Duodenal mucosa (tissue), 2 donors: Measurements from ENCODE around the gene LYRM4.

ENCODE experiments used
- H3K27ac ChIP-seq: one replicate; pipeline ENCODE4 v1.7.0; 2013; ENCODE audit warnings: low read depth, low read length
- H3K27me3 ChIP-seq, 2 donors: one replicate each; pipeline ENCODE4 v1.7.0; 2013; ENCODE audit warnings: low read length in 2 of 2, control low read depth in 1 of 2; ENCODE audit not compliant: insufficient read depth in 2 of 2, control insufficient read depth in 1 of 2
- H3K36me3 ChIP-seq, 2 donors: one replicate each; pipeline ENCODE4 v1.7.0; 2013; ENCODE audit warnings: low read length in 2 of 2, control low read depth in 1 of 2; ENCODE audit not compliant: insufficient read depth in 2 of 2, control insufficient read depth in 1 of 2
- H3K4me1 ChIP-seq, 2 donors: one replicate each; pipeline ENCODE4 v1.7.0; 2013; ENCODE audit warnings: low read length in 2 of 2, control low read depth in 1 of 2; ENCODE audit not compliant: insufficient read depth in 2 of 2, control insufficient read depth in 1 of 2
- H3K4me3 ChIP-seq, 2 donors: one replicate each; pipeline ENCODE4 v1.7.0; 2013; ENCODE audit warnings: low read length in 2 of 2, low read depth in 1 of 2
- H3K9ac ChIP-seq, 2 donors: one replicate each; pipeline ENCODE4 v1.7.0; 2013; ENCODE audit warnings: low read length in 2 of 2, low read depth in 1 of 2
- H3K9me3 ChIP-seq, 2 donors: one replicate each; pipeline ENCODE4 v1.7.0; 2013; ENCODE audit warnings: low read length in 2 of 2, control low read depth in 1 of 2; ENCODE audit not compliant: control insufficient read depth in 1 of 2

Gene LYRM4

DNA sequence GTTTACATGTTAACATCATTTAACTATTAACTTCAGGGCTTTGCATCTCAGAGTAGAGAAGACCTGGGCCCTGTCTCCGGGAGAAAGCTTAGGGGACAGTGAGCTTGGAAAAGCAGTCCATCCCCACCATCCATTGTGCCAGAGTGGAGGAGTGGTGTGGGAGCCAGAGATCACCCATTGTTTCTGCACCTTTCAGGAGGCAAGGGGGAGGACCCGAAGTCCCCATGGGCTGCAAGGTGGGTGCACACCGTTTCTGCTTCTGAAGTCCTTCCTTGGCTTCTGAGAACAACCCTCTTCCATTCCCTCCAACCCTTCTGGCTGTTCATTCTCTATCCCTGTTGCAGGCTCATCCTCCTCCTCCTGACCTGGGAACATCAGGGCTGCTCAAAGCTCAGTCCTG lies 179.6 kb downstream of the LYRM4 start:
- Histone ChIP-seq H3K27ac (no peak overlapping the region), H3K9ac (no peak overlapping the region), H3K27me3 (peaks cover 2 to 14% of the 10 kb centered on the region in 2 donors), H3K4me1 (peaks cover 0 to 5% of the 10 kb centered on the region in 2 donors), H3K4me3 (no peak overlapping the region), H3K9me3 (no peaks in the 10 kb centered on the region), H3K36me3 (no peaks in the 10 kb centered on the region)

GRCh38 chr6:5080574-5080973 lies 180.2 kb downstream of the LYRM4 start:
- Histone ChIP-seq H3K4me1 (no peaks in the 10 kb centered on the region), H3K9ac (no peak overlapping the region), H3K27me3 (peaks cover 2 to 10% of the 10 kb centered on the region in 2 donors), H3K4me3 (no peak overlapping the region), H3K27ac (no peak overlapping the region), H3K36me3 (no peaks in the 10 kb centered on the region), H3K9me3 (no peaks in the 10 kb centered on the region)

GRCh38 chr6:5079692-5080091 lies 181.1 kb downstream of the LYRM4 start:
- Histone ChIP-seq H3K27me3 (peaks cover 2 to 10% of the 10 kb centered on the region in 2 donors), H3K36me3 (no peaks in the 10 kb centered on the region), H3K27ac (no peak overlapping the region), H3K9ac (no peak overlapping the region), H3K4me3 (no peak overlapping the region), H3K9me3 (no peaks in the 10 kb centered on the region), H3K4me1 (no peaks in the 10 kb centered on the region)

DNA sequence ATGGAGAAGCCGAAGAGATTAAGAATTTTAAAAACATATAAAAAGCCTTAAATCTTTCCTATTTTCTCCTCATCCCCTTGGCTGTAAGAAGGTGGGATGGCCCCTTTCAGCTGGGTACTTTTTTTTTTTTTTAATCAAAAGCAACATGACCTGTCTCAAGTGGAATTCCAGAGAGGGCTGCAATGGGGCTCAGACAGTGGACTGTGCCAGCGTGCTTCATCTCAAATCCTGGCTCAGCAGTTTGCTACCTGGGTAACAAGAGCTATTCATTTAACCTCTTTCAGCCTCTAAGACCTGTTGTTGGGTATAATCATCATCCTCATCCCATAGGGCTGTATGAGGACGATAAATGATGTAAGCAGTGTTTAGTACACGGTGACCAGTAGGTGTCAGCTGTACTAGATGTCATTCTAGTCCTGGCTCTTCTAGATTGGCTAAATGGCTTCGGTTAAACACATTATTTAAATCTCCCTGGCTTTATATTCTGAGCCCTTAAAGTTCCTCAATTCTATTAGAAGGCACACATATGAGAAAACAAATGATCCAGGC lies 182.6 kb downstream of the LYRM4 start:
- peaks cover 0 to 2% of the 10 kb centered on the region in 2 donors for H3K27me3 ChIP-seq

GRCh38 chr6:5076931-5077330 lies 183.8 kb downstream of the LYRM4 start:
- Histone ChIP-seq H3K27ac (no peak overlapping the region), H3K36me3 (no peaks in the 10 kb centered on the region), H3K9me3 (no peaks in the 10 kb centered on the region), H3K27me3 (peaks cover 0 to 2% of the 10 kb centered on the region in 2 donors), H3K4me1 (no peaks in the 10 kb centered on the region), H3K9ac (no peak overlapping the region), H3K4me3 (no peak overlapping the region)

More for the DNA sequence above, 182.6 kb downstream of the LYRM4 start:
- H3K4me1 ChIP-seq: no peaks in the 10 kb centered on the region
- no peak overlapping the region for H3K27ac ChIP-seq
- H3K9me3 ChIP-seq: no peaks in the 10 kb centered on the region
- H3K4me3 ChIP-seq: no peak overlapping the region
- no peak overlapping the region for H3K9ac ChIP-seq
- H3K36me3 ChIP-seq: no peaks in the 10 kb centered on the region

- no peaks in the 10 kb centered on the region for H3K27me3 ChIP-seq
- H3K9me3 ChIP-seq: no peaks in the 10 kb centered on the region
- H3K9ac ChIP-seq: no peak overlapping the region
- no peaks in the 10 kb centered on the region for H3K36me3 ChIP-seq
- H3K4me3 ChIP-seq: no peak overlapping the region
- no peak overlapping the region for H3K27ac ChIP-seq
- H3K4me1 ChIP-seq: no peaks in the 10 kb centered on the region
These were observed 186.8 kb downstream of the LYRM4 start for GRCh38 chr6:5073992-5074391.

DNA sequence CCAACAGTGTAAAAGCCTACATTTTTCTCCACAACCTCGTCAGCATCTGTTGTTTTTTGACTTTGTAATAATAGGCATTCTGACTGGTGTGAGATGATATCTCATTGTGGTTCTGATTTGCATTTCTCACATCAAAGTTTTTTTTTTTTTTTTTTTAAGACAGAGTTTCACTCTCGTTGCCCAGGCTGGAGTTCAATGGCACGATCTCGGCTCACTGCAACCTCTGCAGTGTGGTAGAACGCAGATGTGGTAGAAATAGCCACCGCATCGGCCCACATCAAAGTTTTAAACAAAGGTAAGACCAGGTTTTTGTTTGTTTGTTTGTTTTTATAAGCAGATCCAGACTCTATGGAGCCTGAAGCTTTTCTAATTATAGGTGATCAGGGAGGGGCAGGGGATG lies 188.3 kb downstream of the LYRM4 start:
- Histone ChIP-seq H3K27me3 (no peaks in the 10 kb centered on the region), H3K36me3 (no peaks in the 10 kb centered on the region), H3K4me3 (no peak overlapping the region), H3K27ac (no peak overlapping the region), H3K9ac (no peak overlapping the region), H3K9me3 (peaks cover 0 to under 1% of the 10 kb centered on the region in 2 donors), H3K4me1 (no peaks in the 10 kb centered on the region)

GRCh38 chr6:5071216-5071615 lies 189.5 kb downstream of the LYRM4 start:
- Histone ChIP-seq H3K9me3 (peaks cover 3 to 5% of the 10 kb centered on the region in 2 donors), H3K27me3 (no peaks in the 10 kb centered on the region), H3K27ac (no peak overlapping the region)

DNA sequence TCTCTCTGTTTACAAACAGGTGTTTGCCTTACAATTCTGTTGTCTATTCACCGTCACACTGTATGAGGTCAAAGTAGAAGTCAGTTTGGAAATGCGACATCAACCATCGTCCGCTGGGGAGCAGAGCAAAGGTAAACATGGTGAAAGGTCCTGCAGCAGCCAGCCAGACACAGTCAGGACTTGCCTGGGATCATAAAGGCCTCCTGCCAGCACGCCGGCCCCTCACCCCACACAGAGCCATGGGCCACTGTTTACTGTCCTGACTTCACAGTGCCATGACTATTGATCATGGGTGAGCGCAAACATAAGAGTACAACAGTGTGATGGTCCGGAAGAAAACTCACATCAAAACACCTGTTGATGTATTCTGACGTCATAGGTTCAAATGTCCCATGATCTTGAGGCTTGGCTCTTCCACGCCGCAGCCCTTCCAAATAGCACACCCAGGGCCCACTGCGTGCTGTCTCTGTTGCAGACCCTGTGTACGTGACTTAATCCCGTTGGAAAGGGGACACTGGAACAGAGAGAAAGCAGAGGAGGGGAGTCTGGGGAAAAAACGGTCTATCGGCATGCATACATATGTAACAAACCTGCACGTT lies 192.5 kb downstream of the LYRM4 start:
- Histone ChIP-seq H3K9me3 (peaks cover 3 to 5% of the 10 kb centered on the region in 2 donors), H3K27ac (no peak overlapping the region), H3K36me3 (no peaks in the 10 kb centered on the region), H3K4me3 (no peak overlapping the region), H3K27me3 (no peaks in the 10 kb centered on the region), H3K9ac (no peak overlapping the region), H3K4me1 (no peaks in the 10 kb centered on the region)

More at GRCh38 chr6:5071216-5071615, 189.5 kb downstream of the LYRM4 start:
- no peaks in the 10 kb centered on the region for H3K4me1 ChIP-seq
- no peaks in the 10 kb centered on the region for H3K36me3 ChIP-seq
- H3K9ac ChIP-seq: no peak overlapping the region
- no peak overlapping the region for H3K4me3 ChIP-seq

DNA sequence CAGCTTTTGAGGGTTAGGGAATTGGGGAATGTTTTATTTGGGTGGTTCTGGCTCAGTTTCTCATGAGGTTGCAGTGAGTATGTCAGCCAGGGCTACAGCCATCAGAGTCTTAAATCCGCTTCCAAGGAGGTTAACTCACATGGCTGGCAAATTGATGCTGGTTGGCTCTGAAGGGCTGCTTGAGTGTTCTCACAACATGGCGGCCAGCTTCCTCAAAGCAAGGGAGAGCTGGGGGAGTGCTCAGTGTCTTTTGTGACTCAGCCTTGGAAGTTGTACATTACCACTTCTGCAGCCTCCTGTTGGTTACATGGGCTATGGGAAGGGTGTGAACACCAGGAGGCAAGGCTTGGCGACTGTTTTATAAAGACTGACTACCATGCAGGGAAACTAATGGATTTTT lies 193.4 kb downstream of the LYRM4 start:
- Histone ChIP-seq H3K9ac (no peak overlapping the region), H3K27ac (no peak overlapping the region), H3K9me3 (peaks cover 3 to 5% of the 10 kb centered on the region in 2 donors), H3K4me1 (no peaks in the 10 kb centered on the region), H3K27me3 (no peaks in the 10 kb centered on the region), H3K4me3 (no peak overlapping the region), H3K36me3 (no peaks in the 10 kb centered on the region)
